ENCODE measurements around the gene FRMD1.

The FRMD1 gene

GRCh38 chr6:168113226-168113625 is 34.2 kb upstream of the FRMD1 start:
- in situ Hi-C loops (cut with MboI; ENCODE audit: low sequenced_read_pairs): no loop called here

GRCh38 chr6:168111911-168112310 is 32.9 kb upstream of the FRMD1 start:
- in situ Hi-C loops (cut with MboI; ENCODE audit: low sequenced_read_pairs): no loop called here

GRCh38 chr6:168110437-168110836 is 31.4 kb upstream of the FRMD1 start:
- in situ Hi-C loops (cut with MboI; ENCODE audit: low sequenced_read_pairs): no loop called here

DNA sequence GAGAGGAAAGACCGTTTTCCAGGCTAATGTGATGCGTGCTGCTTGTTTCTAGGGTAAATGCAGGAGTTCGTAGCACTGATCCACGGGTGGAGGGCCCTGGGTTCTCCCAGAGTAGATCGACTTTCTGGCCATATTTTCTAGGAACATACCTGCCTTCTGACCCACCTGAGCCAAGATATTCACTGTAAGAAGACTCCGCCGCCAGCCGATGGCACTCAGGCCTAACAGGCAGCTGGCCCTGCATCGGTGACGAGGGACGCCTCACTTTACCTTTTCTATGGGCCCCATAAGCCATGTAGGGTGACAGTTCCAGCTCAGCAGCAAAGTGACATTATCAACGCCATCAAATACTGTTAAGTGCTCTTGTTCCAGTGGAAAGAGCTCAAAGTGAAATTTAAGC is 30.2 kb upstream of the FRMD1 start:
- in situ Hi-C loops (cut with MboI; ENCODE audit: low sequenced_read_pairs): no loop called here

GRCh38 chr6:168107191-168107983 is 28.4 kb upstream of the FRMD1 start:
- in situ Hi-C loops (cut with MboI; ENCODE audit: low sequenced_read_pairs): no loop called here

GRCh38 chr6:168106633-168107005 is 27.6 kb upstream of the FRMD1 start:
- in situ Hi-C loops (cut with MboI; ENCODE audit: low sequenced_read_pairs): no loop called here

DNA sequence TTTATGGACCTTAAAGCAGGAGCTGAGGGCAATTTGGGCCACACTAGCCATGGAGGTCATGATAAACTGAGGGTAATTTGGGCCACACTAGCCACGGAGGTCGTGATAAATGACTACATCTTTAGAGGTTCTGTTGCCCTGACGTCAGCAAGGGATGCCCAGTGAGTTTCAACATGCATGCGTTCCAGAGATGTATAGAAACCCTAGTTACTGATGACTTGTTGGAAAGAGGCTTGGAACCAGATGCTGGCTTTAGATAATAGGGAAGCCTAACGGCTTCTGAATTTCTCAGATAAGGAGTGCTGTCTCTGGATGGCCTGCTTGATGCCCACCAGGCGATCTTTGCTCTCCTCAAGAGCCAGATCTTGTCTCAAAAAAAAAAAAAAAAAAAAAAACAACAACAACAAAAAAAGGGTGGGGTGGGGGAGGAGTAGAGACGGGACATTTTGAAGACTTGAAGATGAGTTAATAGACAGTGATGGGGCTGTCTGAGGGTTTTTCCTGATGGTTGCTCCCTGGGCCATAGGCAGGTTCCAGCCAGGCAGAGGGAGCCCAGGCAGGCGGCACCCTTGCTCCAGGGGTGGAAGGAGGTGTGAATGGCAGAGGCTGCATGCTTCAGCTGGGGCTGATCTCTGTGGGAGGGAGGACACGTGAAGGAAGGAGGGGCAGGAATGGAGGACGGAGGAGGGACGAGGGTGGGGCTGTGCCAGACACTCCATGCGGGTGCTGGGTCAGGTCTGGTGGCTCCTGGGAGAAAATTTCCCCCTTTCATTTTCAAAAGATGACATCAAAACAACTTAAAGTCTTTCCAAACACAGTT is 27.0 kb upstream of the FRMD1 start:
- in situ Hi-C loops (cut with MboI; ENCODE audit: low sequenced_read_pairs): no loop called here

- in situ Hi-C loops (cut with MboI; ENCODE audit: low sequenced_read_pairs): no loop called here
These were observed 25.6 kb upstream of the FRMD1 start for GRCh38 chr6:168104636-168105035.

GRCh38 chr6:168103050-168103830 is 24.2 kb upstream of the FRMD1 start:
- in situ Hi-C loops (cut with MboI; ENCODE audit: low sequenced_read_pairs): no loop called here

GRCh38 chr6:168102315-168102985 is 23.4 kb upstream of the FRMD1 start:
- in situ Hi-C loops (cut with MboI; ENCODE audit: low sequenced_read_pairs): no loop called here

DNA sequence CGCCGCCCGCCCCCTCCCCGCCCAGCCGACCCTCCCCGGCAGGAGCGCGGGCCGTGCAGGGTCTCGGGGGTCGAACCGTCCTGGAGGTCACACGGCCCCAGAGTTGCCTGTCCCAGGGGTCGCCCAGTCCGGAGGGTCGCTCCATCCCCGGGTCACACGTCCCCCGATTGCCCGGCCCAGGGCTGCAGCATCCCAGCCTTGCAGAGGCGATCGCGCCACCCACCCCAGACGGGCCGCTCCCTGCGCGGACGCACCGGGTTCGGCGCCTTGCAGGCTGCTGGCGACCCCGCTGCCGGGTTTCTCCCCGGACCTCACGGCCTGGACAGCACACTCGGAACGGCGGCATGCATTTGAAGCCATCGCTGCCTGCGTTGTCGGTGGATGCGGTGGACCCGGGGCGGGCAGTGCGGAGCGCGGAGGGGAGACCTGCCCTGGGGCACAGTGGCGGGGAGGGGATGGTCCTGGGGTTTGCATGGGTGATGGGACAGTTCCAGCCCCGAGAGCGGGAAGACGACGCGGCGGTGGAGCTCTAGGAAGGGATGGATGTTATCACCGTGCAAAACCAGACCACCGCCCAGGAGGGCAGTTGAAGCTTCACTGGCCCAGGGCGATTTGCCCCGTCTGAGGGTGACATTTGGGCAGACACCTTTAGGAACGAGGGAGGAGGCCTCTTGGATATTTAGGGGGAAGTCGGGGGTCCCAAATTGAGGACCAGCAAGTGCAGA is 22.7 kb upstream of the FRMD1 start:
- in situ Hi-C loops (cut with MboI; ENCODE audit: low sequenced_read_pairs): no loop called here

GRCh38 chr6:168100803-168101589 is 22.0 kb upstream of the FRMD1 start:
- in situ Hi-C loops (cut with MboI; ENCODE audit: low sequenced_read_pairs): no loop called here

DNA sequence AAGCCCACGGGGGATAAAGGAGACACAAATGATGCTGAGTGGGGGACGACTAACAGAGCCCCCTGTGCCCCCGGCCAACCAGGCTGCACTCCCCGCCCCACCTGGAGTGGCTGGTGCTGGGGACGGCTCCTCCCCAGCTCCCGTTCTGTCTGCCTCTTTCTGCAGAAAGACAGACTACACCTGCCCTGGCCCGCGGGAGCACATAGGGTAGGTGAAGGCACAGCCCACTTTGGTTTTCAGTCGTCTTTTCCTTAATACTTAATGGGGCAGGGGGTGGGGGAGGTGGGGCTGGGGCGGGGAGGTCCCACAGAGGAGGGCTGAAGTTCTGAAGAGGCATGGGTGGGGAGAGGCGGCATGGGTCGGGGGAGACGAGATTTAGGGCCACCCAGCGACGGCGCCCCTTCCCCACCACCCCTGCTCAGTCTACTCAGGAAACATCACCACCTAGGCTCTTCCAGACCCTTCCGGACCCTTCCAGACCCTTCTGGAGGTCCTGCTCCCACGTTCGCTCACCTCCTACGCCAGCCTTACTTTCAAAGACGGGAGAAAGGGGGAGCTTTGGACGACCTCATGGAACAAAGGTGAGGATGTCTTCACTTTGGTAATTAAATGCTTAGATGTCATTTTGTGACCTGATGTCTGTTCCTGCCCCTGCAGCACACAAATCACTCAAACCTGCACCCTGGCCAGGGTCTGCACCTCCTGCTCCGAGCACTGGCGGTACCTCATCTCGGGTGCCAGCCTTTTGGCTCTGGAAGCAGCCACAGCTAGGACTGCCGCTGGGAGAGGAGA is 21.2 kb upstream of the FRMD1 start:
- in situ Hi-C loops (cut with MboI; ENCODE audit: low sequenced_read_pairs): no loop called here

GRCh38 chr6:168099201-168100010 is 20.4 kb upstream of the FRMD1 start:
- in situ Hi-C loops (cut with MboI; ENCODE audit: low sequenced_read_pairs): no loop called here

GRCh38 chr6:168098431-168098861 is 19.4 kb upstream of the FRMD1 start:
- in situ Hi-C loops (cut with MboI; ENCODE audit: low sequenced_read_pairs): no loop called here

DNA sequence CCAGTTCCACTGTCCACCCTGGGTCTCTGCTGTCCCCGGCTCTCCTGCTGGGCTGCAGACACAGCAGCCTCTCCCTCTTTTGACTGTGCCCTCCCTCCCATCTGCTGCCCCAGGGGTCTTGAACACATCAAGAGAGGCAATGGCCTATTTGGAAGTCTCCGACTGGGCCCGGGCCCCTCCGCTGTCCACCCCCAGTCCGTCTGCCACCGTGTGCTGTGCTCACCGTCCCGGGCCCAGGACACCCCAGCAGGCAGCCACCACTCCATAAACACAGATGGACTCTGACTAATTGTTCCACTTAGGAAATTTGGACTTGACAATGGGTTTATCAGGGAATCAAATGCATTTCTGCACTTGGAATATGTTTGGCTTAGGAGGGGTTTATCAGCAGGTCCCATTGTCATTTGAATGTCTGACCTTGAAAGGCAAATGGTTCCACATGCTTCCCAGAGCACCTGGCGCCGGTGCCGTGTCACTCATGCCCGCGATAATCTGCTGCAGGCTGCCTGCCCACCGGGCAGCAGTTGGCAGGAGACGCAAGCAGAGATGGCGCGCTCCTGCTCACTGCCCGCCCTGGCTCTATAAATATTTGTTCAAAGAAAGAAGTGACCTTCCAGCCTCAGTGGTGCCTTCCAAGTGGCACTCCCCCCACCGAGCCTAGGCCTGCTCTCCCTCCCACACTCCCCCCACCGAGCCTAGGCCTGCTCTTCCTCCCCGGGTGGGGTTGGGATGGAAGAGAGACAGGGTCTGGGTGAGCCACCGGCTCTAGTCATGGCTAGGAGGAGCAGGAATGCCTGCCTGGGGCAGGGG is 18.8 kb upstream of the FRMD1 start:
- in situ Hi-C loops (cut with MboI; ENCODE audit: low sequenced_read_pairs): no loop called here

DNA sequence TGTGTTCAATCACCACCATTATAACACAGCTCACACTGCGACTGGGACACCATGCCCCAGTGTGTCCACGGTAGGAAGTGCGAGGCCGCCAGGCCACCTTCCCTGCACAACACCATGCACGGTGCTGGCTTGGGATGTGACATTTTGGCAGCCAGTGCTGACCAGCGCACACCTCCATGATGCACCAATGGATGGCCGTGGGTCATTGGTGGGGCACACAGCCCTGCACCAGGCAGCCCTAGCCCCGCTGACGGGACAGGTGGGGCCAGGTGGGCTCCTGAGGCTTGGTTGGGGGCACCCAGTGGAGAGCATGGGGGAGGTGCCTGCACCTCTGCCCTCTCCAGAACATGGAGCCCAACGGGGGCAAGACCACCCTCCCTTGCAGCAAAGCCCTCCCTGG is 18.2 kb upstream of the FRMD1 start:
- in situ Hi-C loops (cut with MboI; ENCODE audit: low sequenced_read_pairs): no loop called here

Measured in hTERT RPE-1 (cell line).